ENCODE measurements around the gene DNAH5.

The DNAH5 gene

GRCh38 chr5:13700626-13701025 lies 243.9 kb downstream of the DNAH5 start:
- DNase-seq (ENCODE audit: low read depth): no peak

GRCh38 chr5:13698885-13699284 lies 245.6 kb downstream of the DNAH5 start:
- no peak for DNase-seq (ENCODE audit: low read depth)

- no peak for DNase-seq (ENCODE audit: low read depth)
Observed at GRCh38 chr5:13695076-13695712, 249.3 kb downstream of the DNAH5 start.

GRCh38 chr5:13692172-13692571 lies 252.3 kb downstream of the DNAH5 start:
- no peak for DNase-seq (ENCODE audit: low read depth)

- no peak for DNase-seq (ENCODE audit: low read depth)
Observed at GRCh38 chr5:13676531-13676930, 268.0 kb downstream of the DNAH5 start.

GRCh38 chr5:13674391-13674790 lies 270.1 kb downstream of the DNAH5 start:
- DNase-seq (ENCODE audit: low read depth): no peak

- no peak for DNase-seq (ENCODE audit: low read depth)
Observed at GRCh38 chr5:13673511-13673910, 271.0 kb downstream of the DNAH5 start.

GRCh38 chr5:13664377-13664776 lies 280.1 kb downstream of the DNAH5 start:
- no peak for DNase-seq (ENCODE audit: low read depth)

- DNase-seq (ENCODE audit: low read depth): no peak
Observed at GRCh38 chr5:13662626-13663025, 281.9 kb downstream of the DNAH5 start.

- no peak for DNase-seq (ENCODE audit: low read depth)
Observed at GRCh38 chr5:13661272-13661671, 283.2 kb downstream of the DNAH5 start.

- DNase-seq (ENCODE audit: low read depth): no peak
Observed at GRCh38 chr5:13660072-13660471, 284.4 kb downstream of the DNAH5 start.

- DNase-seq (ENCODE audit: low read depth): no peak
Observed at GRCh38 chr5:13659391-13659790, 285.1 kb downstream of the DNAH5 start.

- no peak for DNase-seq (ENCODE audit: low read depth)
Observed at GRCh38 chr5:13658761-13659160, 285.7 kb downstream of the DNAH5 start.

GRCh38 chr5:13658152-13658551 lies 286.3 kb downstream of the DNAH5 start:
- no peak for DNase-seq (ENCODE audit: low read depth)

GRCh38 chr5:13653709-13654108 lies 290.8 kb downstream of the DNAH5 start:
- no peak for DNase-seq (ENCODE audit: low read depth)

GRCh38 chr5:13649656-13650055 lies 294.8 kb downstream of the DNAH5 start:
- DNase-seq (ENCODE audit: low read depth): no peak

- no peak for DNase-seq (ENCODE audit: low read depth)
Observed at GRCh38 chr5:13648822-13649221, 295.7 kb downstream of the DNAH5 start.

- no peak for DNase-seq (ENCODE audit: low read depth)
Observed at GRCh38 chr5:13643734-13644133, 300.8 kb downstream of the DNAH5 start.

- no peak for DNase-seq (ENCODE audit: low read depth)
Observed at GRCh38 chr5:13643196-13643595, 301.3 kb downstream of the DNAH5 start.
